WTC11 (cell line): ENCODE data around the gene TUBA1B. TPM values are rescaled to one million over a fixed set of nuclear protein-coding genes. Genes with fewer than 3 reads are reported as not detected.
A peak's percentile ranks its signal among the peaks of the same experiment; 100 is the strongest.

ENCODE experiments used
- ATAC-seq: fragments of 200-7000 bp; cut with Tn5 transposase; 2 replicates; pipeline ENCODE4 v1.10.0; 2021; ENCODE audit warnings: mild to moderate bottlenecking, moderate library complexity
- CTCF ChIA-PET: fragments of 300-600 bp; sonication (Branson Sonifier 250); formaldehyde crosslinking; loops from one replicate; lab custom pipeline; 2021; ENCODE audit warnings: antibody characterized with exemption; lab: Charles Lee
- POLR2A ChIA-PET: fragments of 350-600 bp; sonication (Branson Sonifier 250); formaldehyde crosslinking; loops from one replicate; lab custom pipeline; 2021; ENCODE audit warnings: antibody characterized with exemption; lab: Charles Lee
- DNase-seq: peaks from one replicate; pipeline ENCODE4 v3.0.0; 2021; ENCODE audit warnings: low spot score
- H3K27ac Mint-ChIP-seq: 2 replicates; pipeline ENCODE4 v1.8.0; 2021; ENCODE audit warnings: mixed read lengths
- H3K27me3 Mint-ChIP-seq: 2 replicates; pipeline ENCODE4 v1.8.0; 2021; ENCODE audit warnings: low read depth, mild to moderate bottlenecking, moderate library complexity, mixed read lengths
- H3K36me3 Mint-ChIP-seq: 2 replicates; pipeline ENCODE4 v1.8.0; 2021; ENCODE audit warnings: mixed read lengths
- H3K4me1 Mint-ChIP-seq: 2 replicates; pipeline ENCODE4 v1.8.0; 2022; ENCODE audit warnings: mixed read lengths
- H3K4me3 Mint-ChIP-seq: 2 replicates; pipeline ENCODE4 v1.8.0; 2021; ENCODE audit warnings: mild to moderate bottlenecking, moderate library complexity, mixed read lengths
- H3K9me3 Mint-ChIP-seq: 2 replicates; pipeline ENCODE4 v1.8.0; 2021; ENCODE audit warnings: mixed read lengths
- ATF1 ChIP-seq: sonication (generic); formaldehyde crosslinking; IDR thresholded peaks from 2 replicates; pipeline ENCODE4 v1.8.1; 2023; ENCODE audit warnings: mild to moderate bottlenecking, moderate library complexity, missing genetic modification reagents
- CBFB ChIP-seq: sonication (generic); formaldehyde crosslinking; IDR thresholded peaks from 2 replicates; pipeline ENCODE4 v1.8.1; 2022; ENCODE audit warnings: mild to moderate bottlenecking, low read depth, missing genetic modification reagents
- CREB1 ChIP-seq: sonication (generic); formaldehyde crosslinking; IDR thresholded peaks from 2 replicates; pipeline ENCODE4 v1.8.0; 2023; ENCODE audit warnings: mild to moderate bottlenecking, missing genetic modification reagents
- EMX1 ChIP-seq: fragments of 250-450 bp; sonication (Bioruptor Pico); IDR thresholded peaks from 2 replicates; pipeline ENCODE4 v1.8.0; 2021; ENCODE audit warnings: mild to moderate bottlenecking
- FOXK1 ChIP-seq: sonication (generic); formaldehyde crosslinking; IDR thresholded peaks from 2 replicates; pipeline ENCODE4 v1.8.0; 2022; ENCODE audit warnings: mild to moderate bottlenecking, moderate library complexity, missing genetic modification reagents
- JUN ChIP-seq: sonication (generic); formaldehyde crosslinking; IDR thresholded peaks from 2 replicates; pipeline ENCODE4 v1.8.0; 2023; ENCODE audit warnings: mild to moderate bottlenecking, missing genetic modification reagents
- MYBL2 ChIP-seq: sonication (generic); formaldehyde crosslinking; IDR thresholded peaks from 2 replicates; pipeline ENCODE4 v1.8.1; 2023; ENCODE audit warnings: mild to moderate bottlenecking, moderate library complexity, missing genetic modification reagents
- NR2C2 ChIP-seq: sonication (generic); formaldehyde crosslinking; IDR thresholded peaks from 2 replicates; pipeline ENCODE4 v1.8.0; 2022; ENCODE audit warnings: mild to moderate bottlenecking, missing genetic modification reagents
- PRRX2 ChIP-seq: fragments of 250-450 bp; sonication (Bioruptor Pico); IDR thresholded peaks from 2 replicates; pipeline ENCODE4 v1.8.0; 2021; ENCODE audit warnings: mild to moderate bottlenecking
- RORB ChIP-seq: fragments of 250-450 bp; sonication (Bioruptor Pico); IDR thresholded peaks from 2 replicates; pipeline ENCODE4 v1.9.0; 2021; ENCODE audit warnings: mild to moderate bottlenecking
- SOX15 ChIP-seq: fragments of 250-450 bp; sonication (Bioruptor Pico); IDR thresholded peaks from 2 replicates; pipeline ENCODE4 v1.9.0; 2021; ENCODE audit warnings: mild to moderate bottlenecking
- TCF7 ChIP-seq: sonication (generic); formaldehyde crosslinking; IDR thresholded peaks from 2 replicates; pipeline ENCODE4 v1.8.0; 2022; ENCODE audit warnings: mild to moderate bottlenecking, low read depth, missing genetic modification reagents, moderate library complexity
- TEAD1 ChIP-seq: sonication (generic); formaldehyde crosslinking; IDR thresholded peaks from 2 replicates; pipeline ENCODE4 v1.8.0; 2022; ENCODE audit warnings: mild to moderate bottlenecking, missing genetic modification reagents
- TEAD4 ChIP-seq: sonication (generic); formaldehyde crosslinking; IDR thresholded peaks from 2 replicates; pipeline ENCODE4 v1.8.0; 2022; ENCODE audit warnings: mild to moderate bottlenecking, missing genetic modification reagents
- ZNF121 ChIP-seq: sonication (generic); formaldehyde crosslinking; IDR thresholded peaks from 2 replicates; pipeline ENCODE4 v1.8.0; 2023; ENCODE audit warnings: missing genetic modification reagents
- ZNF263 ChIP-seq: sonication (generic); formaldehyde crosslinking; IDR thresholded peaks from 2 replicates; pipeline ENCODE4 v1.8.1; 2022; ENCODE audit warnings: low read depth, mild to moderate bottlenecking, moderate library complexity, missing genetic modification reagents
- ZNF317 ChIP-seq: sonication (generic); formaldehyde crosslinking; IDR thresholded peaks from 2 replicates; pipeline ENCODE4 v1.8.1; 2023; ENCODE audit warnings: low read depth, mild to moderate bottlenecking, moderate library complexity, missing genetic modification reagents, borderline replicate concordance
- ZNF416 ChIP-seq: fragments of 250-450 bp; sonication (Bioruptor Pico); IDR thresholded peaks from 2 replicates; pipeline ENCODE4 v1.9.0; 2021; ENCODE audit warnings: mild to moderate bottlenecking, inconsistent platforms
- total RNA-seq: library from RNA; stranded (reverse); gene quantifications from 3 replicates; pipeline ENCODE4 v1.2.3, GENCODE V29; 2021
- TF ChIP-seq, protein P1 (sequence below): fragments of 250-450 bp; sonication (Bioruptor Pico); IDR thresholded peaks from 2 replicates; pipeline ENCODE4 v1.9.0; 2021; ENCODE audit warnings: moderate library complexity, mild to moderate bottlenecking, inconsistent platforms, borderline replicate concordance
- TF ChIP-seq, protein P2 (sequence below): fragments of 200-600 bp; IDR thresholded peaks from 2 replicates; pipeline ENCODE4 v1.8.0; 2022; ENCODE audit warnings: antibody characterized with exemption
- TF ChIP-seq, protein P3 (sequence below): sonication (generic); formaldehyde crosslinking; IDR thresholded peaks from 2 replicates; pipeline ENCODE4 v1.8.1; 2023; ENCODE audit warnings: mild to moderate bottlenecking, moderate library complexity, missing genetic modification reagents
- TF ChIP-seq, protein P4 (sequence below): sonication (generic); formaldehyde crosslinking; IDR thresholded peaks from 2 replicates; pipeline ENCODE4 v1.8.0; 2022; ENCODE audit warnings: missing genetic modification reagents
- TF ChIP-seq, protein P5 (sequence below): sonication (generic); formaldehyde crosslinking; IDR thresholded peaks from 2 replicates; pipeline ENCODE4 v1.8.0; 2022; ENCODE audit warnings: mild to moderate bottlenecking, missing genetic modification reagents

TUBA1B gene
- total RNA-seq, 1 experiment from 2014 or later: 1,806 TPM

DNA sequence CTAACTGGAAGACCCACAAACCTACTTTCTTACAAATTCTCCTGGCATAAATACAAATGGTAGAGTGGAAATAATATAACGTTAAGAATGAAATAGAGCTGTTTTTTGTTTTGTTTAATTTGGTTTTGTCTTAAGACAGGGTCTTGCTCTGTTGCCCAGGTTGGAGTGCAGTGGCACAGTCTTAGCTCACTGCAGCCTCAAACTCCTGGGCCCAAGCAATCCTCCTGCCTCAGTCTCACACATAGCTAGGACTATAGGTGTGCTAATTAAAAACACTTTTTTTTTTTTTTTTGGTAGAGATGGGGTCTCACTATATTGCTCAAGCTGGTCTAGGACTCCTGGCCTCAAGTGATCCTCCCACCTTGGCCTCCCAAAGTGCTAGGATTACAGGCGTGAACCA is 32.5 kb downstream of the TUBA1B start:
- peaks cover 22% of the 10 kb centered on the region for H3K27me3 Mint-ChIP-seq
- no peaks in the 10 kb centered on the region for H3K9me3 Mint-ChIP-seq
- H3K4me3 Mint-ChIP-seq: no peak overlapping the region
- no peak overlapping the region for H3K27ac Mint-ChIP-seq
- TF ChIP-seq ZNF121 (CRISPR knock-in tag) (peak; percentile 64; the same call in 1 of the 2 replicates), CBFB (no peak)
- TF ChIP-seq, all 79 proteins: peak for 1
- Mint-ChIP-seq H3K36me3 (peaks cover 33% of the 10 kb centered on the region), H3K4me1 (peaks cover 14% of the 10 kb centered on the region)
- DNase-seq: no peak
- no peak for ATAC-seq
- CTCF ChIA-PET: interaction anchor here (0.6 to 14.5 kb wide), 30 partner anchors 11 to 244 kb away, joined by 3 to 216 read pairs (median 4); partner anchors contain the start of genes LMBR1L, PRPH, RHEBL1 and TROAP
- POLR2A ChIA-PET: interaction anchor here (0.7 to 1.2 kb wide), 4 partner anchors 22 to 43 kb away, joined by 3 to 4 read pairs (median 4); partner anchors contain the start of gene TUBA1B

DNA sequence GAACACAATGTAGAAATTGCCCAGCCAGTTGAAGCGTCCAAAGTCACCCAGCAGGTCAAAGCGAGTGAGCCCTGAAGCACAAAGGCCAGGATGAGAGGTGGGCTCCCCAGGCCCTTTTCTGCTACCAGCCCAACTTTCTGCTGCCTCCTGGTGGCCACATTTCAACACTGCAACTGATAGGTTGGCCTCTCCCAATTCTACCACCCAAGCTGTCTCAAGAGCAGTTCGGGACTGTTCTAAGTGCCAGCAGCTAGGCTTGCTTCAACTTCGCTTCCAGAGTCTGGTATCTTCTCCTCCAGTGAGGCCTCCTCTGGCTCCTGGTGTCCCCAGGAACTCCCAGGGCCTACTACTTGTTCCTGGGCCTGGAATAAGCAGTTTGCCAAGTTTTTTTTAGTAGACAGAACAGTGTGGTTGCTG is 33.2 kb downstream of the TUBA1B start:
- peak; percentile 87 for DNase-seq
- TF ChIP-seq, protein P1, sequence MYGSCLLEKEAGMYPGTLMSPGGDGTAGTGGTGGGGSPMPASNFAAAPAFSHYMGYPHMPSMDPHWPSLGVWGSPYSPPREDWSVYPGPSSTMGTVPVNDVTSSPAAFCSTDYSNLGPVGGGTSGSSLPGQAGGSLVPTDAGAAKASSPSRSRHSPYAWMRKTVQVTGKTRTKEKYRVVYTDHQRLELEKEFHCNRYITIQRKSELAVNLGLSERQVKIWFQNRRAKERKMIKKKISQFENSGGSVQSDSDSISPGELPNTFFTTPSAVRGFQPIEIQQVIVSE (CRISPR knock-in tag): no peak
- TF ChIP-seq, protein P2, sequence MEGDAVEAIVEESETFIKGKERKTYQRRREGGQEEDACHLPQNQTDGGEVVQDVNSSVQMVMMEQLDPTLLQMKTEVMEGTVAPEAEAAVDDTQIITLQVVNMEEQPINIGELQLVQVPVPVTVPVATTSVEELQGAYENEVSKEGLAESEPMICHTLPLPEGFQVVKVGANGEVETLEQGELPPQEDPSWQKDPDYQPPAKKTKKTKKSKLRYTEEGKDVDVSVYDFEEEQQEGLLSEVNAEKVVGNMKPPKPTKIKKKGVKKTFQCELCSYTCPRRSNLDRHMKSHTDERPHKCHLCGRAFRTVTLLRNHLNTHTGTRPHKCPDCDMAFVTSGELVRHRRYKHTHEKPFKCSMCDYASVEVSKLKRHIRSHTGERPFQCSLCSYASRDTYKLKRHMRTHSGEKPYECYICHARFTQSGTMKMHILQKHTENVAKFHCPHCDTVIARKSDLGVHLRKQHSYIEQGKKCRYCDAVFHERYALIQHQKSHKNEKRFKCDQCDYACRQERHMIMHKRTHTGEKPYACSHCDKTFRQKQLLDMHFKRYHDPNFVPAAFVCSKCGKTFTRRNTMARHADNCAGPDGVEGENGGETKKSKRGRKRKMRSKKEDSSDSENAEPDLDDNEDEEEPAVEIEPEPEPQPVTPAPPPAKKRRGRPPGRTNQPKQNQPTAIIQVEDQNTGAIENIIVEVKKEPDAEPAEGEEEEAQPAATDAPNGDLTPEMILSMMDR: peak; percentile 92
- Mint-ChIP-seq H3K36me3 (peaks cover 29% of the 10 kb centered on the region), H3K4me3 (no peak overlapping the region), H3K27ac (no peak overlapping the region), H3K27me3 (peaks cover 29% of the 10 kb centered on the region), H3K4me1 (peaks cover 21% of the 10 kb centered on the region), H3K9me3 (no peaks in the 10 kb centered on the region)
- ChIA-PET POLR2A (interaction anchor here (1.0 kb wide), 2 partner anchors 23 to 34 kb away, joined by 3 to 4 read pairs; no protein-coding TSS in a partner anchor), CTCF (interaction anchor here (0.6 to 14.5 kb wide), 28 partner anchors 11 to 245 kb away, joined by 3 to 216 read pairs (median 4); partner anchors contain the start of genes LMBR1L, PRPH, RHEBL1 and TROAP)
- ATAC-seq: peak; percentile 73

DNA sequence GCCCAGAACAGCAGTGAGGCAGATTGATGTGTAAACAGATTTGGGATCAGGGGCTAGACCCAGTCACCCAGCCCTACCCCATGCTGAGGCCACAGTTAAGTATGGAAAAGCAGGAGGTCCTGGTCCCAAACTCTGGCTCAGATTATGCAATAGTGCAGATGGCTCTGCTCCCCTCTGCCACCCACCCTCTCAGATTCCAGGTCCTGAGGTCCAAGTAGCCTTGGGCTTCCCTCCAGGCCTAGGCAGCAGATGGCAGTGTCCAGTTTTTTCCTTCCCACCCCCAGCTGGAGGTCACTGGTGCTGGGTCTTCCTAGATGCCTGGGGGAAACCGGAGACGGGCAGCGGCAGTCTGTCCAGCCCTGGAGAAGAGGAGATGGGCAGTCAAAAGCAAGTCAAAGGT is 33.8 kb downstream of the TUBA1B start:
- POLR2A ChIA-PET: no interaction called here
- CTCF ChIA-PET: interaction anchor here (1.0 to 14.5 kb wide), 13 partner anchors 10 to 226 kb away, joined by 3 to 216 read pairs (median 5); partner anchors contain the start of genes LMBR1L and TROAP
- Mint-ChIP-seq H3K4me1 (peaks cover 24% of the 10 kb centered on the region), H3K27ac (no peak overlapping the region), H3K36me3 (peaks cover 28% of the 10 kb centered on the region), H3K4me3 (no peak overlapping the region), H3K9me3 (no peaks in the 10 kb centered on the region), H3K27me3 (peaks cover 35% of the 10 kb centered on the region)
- TF ChIP-seq ZNF416 (CRISPR knock-in tag) (no peak), TEAD4 (CRISPR knock-in tag) (no peak), SOX15 (CRISPR knock-in tag) (no peak)
- TF ChIP-seq, protein P3, sequence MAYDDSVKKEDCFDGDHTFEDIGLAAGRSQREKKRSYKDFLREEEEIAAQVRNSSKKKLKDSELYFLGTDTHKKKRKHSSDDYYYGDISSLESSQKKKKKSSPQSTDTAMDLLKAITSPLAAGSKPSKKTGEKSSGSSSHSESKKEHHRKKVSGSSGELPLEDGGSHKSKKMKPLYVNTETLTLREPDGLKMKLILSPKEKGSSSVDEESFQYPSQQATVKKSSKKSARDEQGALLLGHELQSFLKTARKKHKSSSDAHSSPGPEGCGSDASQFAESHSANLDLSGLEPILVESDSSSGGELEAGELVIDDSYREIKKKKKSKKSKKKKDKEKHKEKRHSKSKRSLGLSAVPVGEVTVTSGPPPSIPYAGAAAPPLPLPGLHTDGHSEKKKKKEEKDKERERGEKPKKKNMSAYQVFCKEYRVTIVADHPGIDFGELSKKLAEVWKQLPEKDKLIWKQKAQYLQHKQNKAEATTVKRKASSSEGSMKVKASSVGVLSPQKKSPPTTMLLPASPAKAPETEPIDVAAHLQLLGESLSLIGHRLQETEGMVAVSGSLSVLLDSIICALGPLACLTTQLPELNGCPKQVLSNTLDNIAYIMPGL (CRISPR knock-in tag): no peak
- DNase-seq: no peak
- ATAC-seq: no peak

DNA sequence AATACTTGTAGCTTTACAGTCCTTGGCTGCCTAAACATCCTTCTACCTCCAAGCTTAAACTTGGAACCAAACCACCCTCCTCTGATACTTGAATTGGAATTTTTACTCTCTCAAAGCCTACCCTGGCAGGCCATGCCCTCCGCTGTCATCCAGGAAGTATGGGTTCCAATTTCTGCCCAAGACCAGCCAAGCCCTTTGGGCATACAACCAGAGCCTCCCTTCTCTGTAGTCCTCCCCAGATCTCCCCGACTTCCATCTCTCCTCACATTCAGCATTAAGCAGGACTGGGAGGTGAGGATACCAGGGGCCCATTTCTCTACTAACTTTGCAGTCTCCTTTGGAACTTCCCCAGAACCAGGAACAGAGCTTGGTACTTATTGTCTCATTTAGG is 36.2 kb downstream of the TUBA1B start:
- H3K4me1 Mint-ChIP-seq: peaks cover 43% of the 10 kb centered on the region
- peak overlapping the region; percentile 55 for H3K4me3 Mint-ChIP-seq
- no peaks in the 10 kb centered on the region for H3K9me3 Mint-ChIP-seq
- no peak for ATAC-seq
- DNase-seq: no peak
- POLR2A ChIA-PET: no interaction called here
- H3K27ac Mint-ChIP-seq: no peak overlapping the region
- H3K27me3 Mint-ChIP-seq: peaks cover 59% of the 10 kb centered on the region
- H3K36me3 Mint-ChIP-seq: peaks cover 7% of the 10 kb centered on the region; the same call in 1 of the 2 replicates
- CTCF ChIA-PET: interaction anchor here (0.6 to 4.6 kb wide), 15 partner anchors 9 to 117 kb away, joined by 3 to 64 read pairs (median 4); partner anchors contain the start of genes RHEBL1, TUBA1B and WNT1
- TF ChIP-seq NR2C2 (CRISPR knock-in tag) (no peak), MYBL2 (CRISPR knock-in tag) (no peak), FOXK1 (CRISPR knock-in tag) (no peak), ZNF263 (CRISPR knock-in tag) (no peak), JUN (CRISPR knock-in tag) (no peak), EMX1 (CRISPR knock-in tag) (no peak), TEAD1 (no peak), CREB1 (CRISPR knock-in tag) (no peak), RORB (CRISPR knock-in tag) (no peak), ATF1 (CRISPR knock-in tag) (no peak), ZNF317 (no peak), PRRX2 (CRISPR knock-in tag) (no peak), TCF7 (no peak)
- TF ChIP-seq, protein P4, sequence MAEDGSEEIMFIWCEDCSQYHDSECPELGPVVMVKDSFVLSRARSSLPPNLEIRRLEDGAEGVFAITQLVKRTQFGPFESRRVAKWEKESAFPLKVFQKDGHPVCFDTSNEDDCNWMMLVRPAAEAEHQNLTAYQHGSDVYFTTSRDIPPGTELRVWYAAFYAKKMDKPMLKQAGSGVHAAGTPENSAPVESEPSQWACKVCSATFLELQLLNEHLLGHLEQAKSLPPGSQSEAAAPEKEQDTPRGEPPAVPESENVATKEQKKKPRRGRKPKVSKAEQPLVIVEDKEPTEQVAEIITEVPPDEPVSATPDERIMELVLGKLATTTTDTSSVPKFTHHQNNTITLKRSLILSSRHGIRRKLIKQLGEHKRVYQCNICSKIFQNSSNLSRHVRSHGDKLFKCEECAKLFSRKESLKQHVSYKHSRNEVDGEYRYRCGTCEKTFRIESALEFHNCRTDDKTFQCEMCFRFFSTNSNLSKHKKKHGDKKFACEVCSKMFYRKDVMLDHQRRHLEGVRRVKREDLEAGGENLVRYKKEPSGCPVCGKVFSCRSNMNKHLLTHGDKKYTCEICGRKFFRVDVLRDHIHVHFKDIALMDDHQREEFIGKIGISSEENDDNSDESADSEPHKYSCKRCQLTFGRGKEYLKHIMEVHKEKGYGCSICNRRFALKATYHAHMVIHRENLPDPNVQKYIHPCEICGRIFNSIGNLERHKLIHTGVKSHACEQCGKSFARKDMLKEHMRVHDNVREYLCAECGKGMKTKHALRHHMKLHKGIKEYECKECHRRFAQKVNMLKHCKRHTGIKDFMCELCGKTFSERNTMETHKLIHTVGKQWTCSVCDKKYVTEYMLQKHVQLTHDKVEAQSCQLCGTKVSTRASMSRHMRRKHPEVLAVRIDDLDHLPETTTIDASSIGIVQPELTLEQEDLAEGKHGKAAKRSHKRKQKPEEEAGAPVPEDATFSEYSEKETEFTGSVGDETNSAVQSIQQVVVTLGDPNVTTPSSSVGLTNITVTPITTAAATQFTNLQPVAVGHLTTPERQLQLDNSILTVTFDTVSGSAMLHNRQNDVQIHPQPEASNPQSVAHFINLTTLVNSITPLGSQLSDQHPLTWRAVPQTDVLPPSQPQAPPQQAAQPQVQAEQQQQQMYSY: no peak
- TF ChIP-seq, protein P5, sequence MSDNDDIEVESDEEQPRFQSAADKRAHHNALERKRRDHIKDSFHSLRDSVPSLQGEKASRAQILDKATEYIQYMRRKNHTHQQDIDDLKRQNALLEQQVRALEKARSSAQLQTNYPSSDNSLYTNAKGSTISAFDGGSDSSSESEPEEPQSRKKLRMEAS (CRISPR knock-in tag): no peak
